ENCODE measurements around the gene DECR2. TPM values are rescaled to one million over a fixed set of nuclear protein-coding genes. Genes with fewer than 3 reads are reported as not detected.

DECR2 gene
- total and polyA plus RNA-seq, 2 of the 4 experiments (the other 2 are of a cell fraction) = 3.9 to 26.7 TPM

DNA sequence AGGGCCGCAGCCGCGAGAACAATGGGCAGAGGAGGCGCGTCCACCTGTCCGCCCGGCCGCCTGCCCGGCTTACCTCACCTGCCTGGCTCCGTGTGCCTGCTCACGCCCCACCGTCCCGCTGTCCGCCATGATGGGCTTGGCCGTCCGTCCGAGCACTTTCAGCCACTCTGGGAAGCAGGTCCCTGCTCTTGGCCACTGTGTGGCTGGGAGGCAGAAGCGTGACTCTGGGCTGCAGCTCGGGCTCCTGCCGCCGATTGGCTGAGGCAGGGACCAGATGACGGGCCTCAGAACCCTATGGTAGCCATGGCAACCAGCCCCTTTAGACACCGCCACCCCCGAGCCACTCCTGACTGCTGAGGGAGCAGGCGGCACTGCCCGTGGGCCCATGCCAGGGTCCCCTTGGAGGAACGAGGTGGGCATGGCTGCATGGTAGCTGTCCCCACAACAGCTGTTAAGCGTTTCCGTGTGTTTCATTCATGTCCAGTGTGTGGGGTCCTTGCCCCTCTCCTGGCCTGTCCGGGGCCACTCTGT is 40.3 kb upstream of the DECR2 start:
- Histone ChIP-seq H3K23ac (ENCODE audit: low read depth, low read length) (no peak overlapping the region), H3K56ac (ENCODE audit: extremely low read depth, insufficient read depth, low read length) (no peak overlapping the region), H3K18ac (ENCODE audit: low read depth, low read length) (no peak overlapping the region), H2BK15ac (ENCODE audit: low read depth, low read length) (no peak overlapping the region), H3K9ac (ENCODE audit: low read depth, low read length) (no peak overlapping the region), H3K27ac (ENCODE audit: insufficient read depth, low read length) (no peak overlapping the region), H2AFZ (replicated peaks; ENCODE audit: low read length, poor library complexity) (no peak overlapping the region), H4K91ac (ENCODE audit: insufficient read depth, low read depth, low read length) (no peak overlapping the region), H3K9me1 (ENCODE audit: insufficient read depth, low read length) (no peaks in the 10 kb centered on the region), H3K4me2 (ENCODE audit: low read depth, low read length) (no peak overlapping the region), H3K9me3 (ENCODE audit: control insufficient read depth, insufficient read depth, low read length) (no peaks in the 10 kb centered on the region), H3K4ac (ENCODE audit: low read depth, low read length) (no peak overlapping the region), H4K8ac (ENCODE audit: low read depth in 2 of 2, low read length in 2 of 2) (no peak overlapping the region), H3K27me3 (ENCODE audit: control insufficient read depth, insufficient read depth, low read length) (no peaks in the 10 kb centered on the region), H3K4me3 (ENCODE audit: insufficient read depth, low read depth, low read length) (no peak overlapping the region), H3K79me1 (ENCODE audit: low read depth in 1 of 2, low read length in 2 of 2) (no peaks in the 10 kb centered on the region), H2AK5ac (ENCODE audit: low read depth, low read length) (no peak overlapping the region), H2BK120ac (ENCODE audit: low read depth, low read length) (no peak overlapping the region), H2BK5ac (ENCODE audit: low read depth, low read length, poor library complexity, severe bottlenecking) (no peak overlapping the region), H3K36me3 (ENCODE audit: control insufficient read depth, insufficient read depth, low read length) (peaks cover 1% of the 10 kb centered on the region; the same call in 1 of the 2 replicates), H4K20me1 (ENCODE audit: insufficient read depth, low read length) (no peaks in the 10 kb centered on the region), H3K14ac (replicated peaks; ENCODE audit: low read depth, low read length) (no peak overlapping the region), H2AK9ac (replicated peaks; ENCODE audit: low read depth, low read length, poor library complexity) (peak overlapping the region; percentile 19), H3K4me1 (ENCODE audit: control insufficient read depth, insufficient read depth, low read length) (no peaks in the 10 kb centered on the region), H4K5ac (ENCODE audit: low read depth, low read length) (no peak overlapping the region), H2BK20ac (ENCODE audit: low read depth, low read length) (no peak overlapping the region)
- ChIA-PET POLR2A (ENCODE audit: unreplicated experiment) (no interaction called here), CTCF (interaction anchor here (1.0 to 2.2 kb wide), 5 partner anchors 9 to 265 kb away, joined by 3 to 10 read pairs (median 4); partner anchors contain the start of genes DECR2 and MRPL28)
- intact Hi-C loops (cut with micrococcal nuclease) = no loop called here
- in situ Hi-C loops (cut with MboI; ENCODE audit: low sequenced_read_pairs) = no loop called here
- dilution Hi-C loops (cut with HindIII; ENCODE audit: low sequenced_read_pairs, unreplicated experiment) = no loop called here
- TF ChIP-seq MXI1 (IDR thresholded peaks at IDR 0.05; ENCODE audit: borderline replicate concordance, low read depth, low read length) = no peak
- TF ChIP-seq, protein P1, sequence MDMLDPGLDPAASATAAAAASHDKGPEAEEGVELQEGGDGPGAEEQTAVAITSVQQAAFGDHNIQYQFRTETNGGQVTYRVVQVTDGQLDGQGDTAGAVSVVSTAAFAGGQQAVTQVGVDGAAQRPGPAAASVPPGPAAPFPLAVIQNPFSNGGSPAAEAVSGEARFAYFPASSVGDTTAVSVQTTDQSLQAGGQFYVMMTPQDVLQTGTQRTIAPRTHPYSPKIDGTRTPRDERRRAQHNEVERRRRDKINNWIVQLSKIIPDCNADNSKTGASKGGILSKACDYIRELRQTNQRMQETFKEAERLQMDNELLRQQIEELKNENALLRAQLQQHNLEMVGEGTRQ (IDR thresholded peaks at IDR 0.05; ENCODE audit: low read depth, low read length) = no peak
- TF ChIP-seq, protein P2, sequence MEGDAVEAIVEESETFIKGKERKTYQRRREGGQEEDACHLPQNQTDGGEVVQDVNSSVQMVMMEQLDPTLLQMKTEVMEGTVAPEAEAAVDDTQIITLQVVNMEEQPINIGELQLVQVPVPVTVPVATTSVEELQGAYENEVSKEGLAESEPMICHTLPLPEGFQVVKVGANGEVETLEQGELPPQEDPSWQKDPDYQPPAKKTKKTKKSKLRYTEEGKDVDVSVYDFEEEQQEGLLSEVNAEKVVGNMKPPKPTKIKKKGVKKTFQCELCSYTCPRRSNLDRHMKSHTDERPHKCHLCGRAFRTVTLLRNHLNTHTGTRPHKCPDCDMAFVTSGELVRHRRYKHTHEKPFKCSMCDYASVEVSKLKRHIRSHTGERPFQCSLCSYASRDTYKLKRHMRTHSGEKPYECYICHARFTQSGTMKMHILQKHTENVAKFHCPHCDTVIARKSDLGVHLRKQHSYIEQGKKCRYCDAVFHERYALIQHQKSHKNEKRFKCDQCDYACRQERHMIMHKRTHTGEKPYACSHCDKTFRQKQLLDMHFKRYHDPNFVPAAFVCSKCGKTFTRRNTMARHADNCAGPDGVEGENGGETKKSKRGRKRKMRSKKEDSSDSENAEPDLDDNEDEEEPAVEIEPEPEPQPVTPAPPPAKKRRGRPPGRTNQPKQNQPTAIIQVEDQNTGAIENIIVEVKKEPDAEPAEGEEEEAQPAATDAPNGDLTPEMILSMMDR (conservative IDR thresholded peaks at IDR 0.05; ENCODE audit: low read depth, low read length) = no peak
- 78% methylated on average over 23 of the region's 30 CpGs; no CpG with 5 or more reads in 1 of the 2 experiments for WGBS, 2 experiments (ENCODE audit: extremely low coverage in 2 of 2, insufficient read length in 1 of 2)
- no TSS peak for BruUV-seq (replicated peaks)
- no peak for DNase-seq
- no peak for ATAC-seq (ENCODE audit: low read depth)

Data from IMR-90 (cell line).